WTC11 (cell line): ENCODE results near the gene ETNK2. TPM values are rescaled to one million over a fixed set of nuclear protein-coding genes. Genes with fewer than 3 reads are reported as not detected.

Source experiments
- ATAC-seq: fragments of 200-7000 bp; cut with Tn5 transposase; 2 replicates; pipeline ENCODE4 v1.10.0; 2021; ENCODE audit warnings: mild to moderate bottlenecking, moderate library complexity
- CTCF ChIA-PET: fragments of 300-600 bp; sonication (Branson Sonifier 250); formaldehyde crosslinking; loops from one replicate; lab custom pipeline; 2021; ENCODE audit warnings: antibody characterized with exemption; lab: Charles Lee
- POLR2A ChIA-PET: fragments of 350-600 bp; sonication (Branson Sonifier 250); formaldehyde crosslinking; loops from one replicate; lab custom pipeline; 2021; ENCODE audit warnings: antibody characterized with exemption; lab: Charles Lee
- DNase-seq: peaks from one replicate; pipeline ENCODE4 v3.0.0; 2021; ENCODE audit warnings: low spot score
- H3K27ac Mint-ChIP-seq: 2 replicates; pipeline ENCODE4 v1.8.0; 2021; ENCODE audit warnings: mixed read lengths
- H3K27me3 Mint-ChIP-seq: 2 replicates; pipeline ENCODE4 v1.8.0; 2021; ENCODE audit warnings: low read depth, mild to moderate bottlenecking, moderate library complexity, mixed read lengths
- H3K36me3 Mint-ChIP-seq: 2 replicates; pipeline ENCODE4 v1.8.0; 2021; ENCODE audit warnings: mixed read lengths
- H3K4me1 Mint-ChIP-seq: 2 replicates; pipeline ENCODE4 v1.8.0; 2022; ENCODE audit warnings: mixed read lengths
- H3K4me3 Mint-ChIP-seq: 2 replicates; pipeline ENCODE4 v1.8.0; 2021; ENCODE audit warnings: mild to moderate bottlenecking, moderate library complexity, mixed read lengths
- H3K9me3 Mint-ChIP-seq: 2 replicates; pipeline ENCODE4 v1.8.0; 2021; ENCODE audit warnings: mixed read lengths
- ATF2 ChIP-seq: sonication (generic); formaldehyde crosslinking; IDR thresholded peaks from 2 replicates; pipeline ENCODE4 v1.8.1; 2022; ENCODE audit warnings: low read depth, missing genetic modification reagents, borderline replicate concordance
- E2F1 ChIP-seq: sonication (generic); formaldehyde crosslinking; IDR thresholded peaks from 2 replicates; pipeline ENCODE4 v1.8.0; 2022; ENCODE audit warnings: mild to moderate bottlenecking, missing genetic modification reagents
- ESRRA ChIP-seq: sonication (generic); formaldehyde crosslinking; IDR thresholded peaks from 2 replicates; pipeline ENCODE4 v1.8.1; 2022; ENCODE audit warnings: mild to moderate bottlenecking, missing genetic modification reagents, borderline replicate concordance
- FOXJ3 ChIP-seq: sonication (generic); formaldehyde crosslinking; IDR thresholded peaks from 2 replicates; pipeline ENCODE4 v1.9.0; 2021; ENCODE audit warnings: missing genetic modification reagents, mild to moderate bottlenecking, borderline replicate concordance
- MYBL2 ChIP-seq: sonication (generic); formaldehyde crosslinking; IDR thresholded peaks from 2 replicates; pipeline ENCODE4 v1.8.1; 2023; ENCODE audit warnings: mild to moderate bottlenecking, moderate library complexity, missing genetic modification reagents
- PRDM15 ChIP-seq: sonication (generic); formaldehyde crosslinking; IDR thresholded peaks from 2 replicates; pipeline ENCODE4 v1.8.0; 2022; ENCODE audit warnings: missing genetic modification reagents
- PRRX2 ChIP-seq: fragments of 250-450 bp; sonication (Bioruptor Pico); IDR thresholded peaks from 2 replicates; pipeline ENCODE4 v1.8.0; 2021; ENCODE audit warnings: mild to moderate bottlenecking
- RORB ChIP-seq: fragments of 250-450 bp; sonication (Bioruptor Pico); IDR thresholded peaks from 2 replicates; pipeline ENCODE4 v1.9.0; 2021; ENCODE audit warnings: mild to moderate bottlenecking
- ZNF219 ChIP-seq: sonication (generic); formaldehyde crosslinking; IDR thresholded peaks from 2 replicates; pipeline ENCODE4 v1.8.0; 2023; ENCODE audit warnings: missing genetic modification reagents, mild to moderate bottlenecking, borderline replicate concordance
- ZNF263 ChIP-seq: sonication (generic); formaldehyde crosslinking; IDR thresholded peaks from 2 replicates; pipeline ENCODE4 v1.8.1; 2022; ENCODE audit warnings: low read depth, mild to moderate bottlenecking, moderate library complexity, missing genetic modification reagents
- ZNF425 ChIP-seq: fragments of 250-450 bp; sonication (Bioruptor Pico); conservative IDR thresholded peaks from 2 replicates; pipeline ENCODE4 v1.9.0; 2021; ENCODE audit warnings: mild to moderate bottlenecking
- total RNA-seq: library from RNA; stranded (reverse); gene quantifications from 3 replicates; pipeline ENCODE4 v1.2.3, GENCODE V29; 2021

ETNK2 gene
- total RNA-seq, 1 experiment from 2014 or later = 19.7 TPM

- ChIA-PET POLR2A (no interaction called here), CTCF (interaction anchor here (0.8 to 2.2 kb wide), 2 partner anchors 10 to 35 kb away, joined by 4 to 6 read pairs; no protein-coding TSS in a partner anchor)
Measured at GRCh38 chr1:204172404-204173029, 20.7 kb upstream of the ETNK2 start.

More at GRCh38 chr1:204172404-204173029, 20.7 kb upstream of the ETNK2 start:
- H3K4me3 Mint-ChIP-seq = no peak overlapping the region
- peaks cover 22% of the 10 kb centered on the region for H3K27me3 Mint-ChIP-seq
- no peak for ATAC-seq
- no peak overlapping the region for H3K27ac Mint-ChIP-seq
- H3K9me3 Mint-ChIP-seq = peaks cover 42% of the 10 kb centered on the region
- peaks cover 25% of the 10 kb centered on the region for H3K36me3 Mint-ChIP-seq
- H3K4me1 Mint-ChIP-seq = no peaks in the 10 kb centered on the region
- no peak for DNase-seq
- TF ChIP-seq RORB (CRISPR knock-in tag) = no peak
- TF ChIP-seq PRRX2 (CRISPR knock-in tag) = no peak
- TF ChIP-seq PRDM15 = no peak
- TF ChIP-seq E2F1 (CRISPR knock-in tag) = no peak
- TF ChIP-seq ATF2 = no peak
- TF ChIP-seq FOXJ3 (CRISPR knock-in tag) = no peak
- TF ChIP-seq ZNF219 (CRISPR knock-in tag) = no peak
- TF ChIP-seq MYBL2 (CRISPR knock-in tag) = no peak
- no peak for TF ChIP-seq ZNF263 (CRISPR knock-in tag)
- no peak for TF ChIP-seq ESRRA (CRISPR knock-in tag)
- TF ChIP-seq ZNF425 (CRISPR knock-in tag) = no peak
